ENCODE data around the gene AOPEP.
A peak's percentile ranks its signal among the peaks of the same experiment; 100 is the strongest.

Gene AOPEP

GRCh38 chr9:95077766-95078370, 351.4 kb downstream of the AOPEP start:
- Histone ChIP-seq H3K36me3 (ENCODE audit: control insufficient read depth in 2 of 2, insufficient read depth in 2 of 2, low read length in 2 of 2) (peaks cover 33 to 42% of the 10 kb centered on the region in 2 donors), H3K4me1 (ENCODE audit: control insufficient read depth, insufficient read depth, low read length) (peaks cover 98% of the 10 kb centered on the region), H3K9me3 (ENCODE audit: control insufficient read depth in 2 of 2, low read length in 2 of 2) (no peaks in the 10 kb centered on the region), H3K4me3 (ENCODE audit: low read length in 2 of 2) (peak overlapping the region; percentile 20 to 60), H3K27me3 (ENCODE audit: control insufficient read depth in 1 of 2, insufficient read depth in 2 of 2, low read length in 2 of 2) (no peaks in the 10 kb centered on the region), H3K9ac (ENCODE audit: low read length in 2 of 2) (peak overlapping the region; percentile 30 to 36), H3K27ac (ENCODE audit: low read length) (peak overlapping the region; percentile 84)

DNA sequence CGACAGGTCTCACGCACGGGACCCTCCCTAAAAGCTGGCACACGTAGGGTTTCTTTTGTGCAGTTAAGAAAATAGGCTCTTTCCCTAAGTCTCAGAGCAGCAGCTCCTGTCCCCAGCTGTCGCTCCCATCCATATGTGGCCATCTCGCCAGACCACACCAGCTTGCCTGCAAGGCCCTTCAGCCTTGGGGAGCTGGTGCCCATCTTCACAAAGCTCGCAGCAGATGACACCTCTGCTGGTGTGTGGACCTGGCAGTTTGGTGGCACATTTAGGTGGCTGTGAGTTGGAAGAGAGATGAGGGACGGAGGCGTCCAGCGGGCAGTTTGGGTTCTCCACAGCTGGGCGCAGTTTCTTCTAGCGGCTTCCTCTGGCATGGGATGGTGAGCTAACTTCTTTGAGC, 352.0 kb downstream of the AOPEP start:
- Histone ChIP-seq H3K4me1 (ENCODE audit: control insufficient read depth, insufficient read depth, low read length) (peaks cover 98% of the 10 kb centered on the region), H3K4me3 (ENCODE audit: low read length in 2 of 2) (peak overlapping the region; percentile 20 to 60), H3K9ac (ENCODE audit: low read length in 2 of 2) (peak overlapping the region; percentile 34 to 51), H3K27me3 (ENCODE audit: control insufficient read depth in 1 of 2, insufficient read depth in 2 of 2, low read length in 2 of 2) (no peaks in the 10 kb centered on the region), H3K27ac (ENCODE audit: low read length) (peak overlapping the region; percentile 84), H3K9me3 (ENCODE audit: control insufficient read depth in 2 of 2, low read length in 2 of 2) (no peaks in the 10 kb centered on the region), H3K36me3 (ENCODE audit: control insufficient read depth in 2 of 2, insufficient read depth in 2 of 2, low read length in 2 of 2) (peaks cover 39 to 48% of the 10 kb centered on the region in 2 donors)

- H3K27me3 ChIP-seq (ENCODE audit: control insufficient read depth in 1 of 2, insufficient read depth in 2 of 2, low read length in 2 of 2), result no peaks in the 10 kb centered on the region
- peak overlapping the region; percentile 84 for H3K27ac ChIP-seq (ENCODE audit: low read length)
- no peaks in the 10 kb centered on the region for H3K9me3 ChIP-seq (ENCODE audit: control insufficient read depth in 2 of 2, low read length in 2 of 2)
- peaks cover 41 to 48% of the 10 kb centered on the region in 2 donors for H3K36me3 ChIP-seq (ENCODE audit: control insufficient read depth in 2 of 2, insufficient read depth in 2 of 2, low read length in 2 of 2)
- H3K4me1 ChIP-seq (ENCODE audit: control insufficient read depth, insufficient read depth, low read length), result peaks cover 96% of the 10 kb centered on the region
- peak overlapping the region in 1 of 2 donors; percentile 51 for H3K9ac ChIP-seq (ENCODE audit: low read length in 2 of 2)
- H3K4me3 ChIP-seq (ENCODE audit: low read length in 2 of 2), result peak overlapping the region in 1 of 2 donors; percentile 60
Measured at GRCh38 chr9:95078939-95079338, 352.4 kb downstream of the AOPEP start.

- H3K27ac ChIP-seq (ENCODE audit: low read length), result peak overlapping the region; percentile 84
- H3K4me1 ChIP-seq (ENCODE audit: control insufficient read depth, insufficient read depth, low read length), result peaks cover 96% of the 10 kb centered on the region
- no peaks in the 10 kb centered on the region for H3K27me3 ChIP-seq (ENCODE audit: control insufficient read depth in 1 of 2, insufficient read depth in 2 of 2, low read length in 2 of 2)
- no peak overlapping the region for H3K9ac ChIP-seq (ENCODE audit: low read length in 2 of 2)
- peaks cover 44 to 45% of the 10 kb centered on the region in 2 donors for H3K36me3 ChIP-seq (ENCODE audit: control insufficient read depth in 2 of 2, insufficient read depth in 2 of 2, low read length in 2 of 2)
- H3K9me3 ChIP-seq (ENCODE audit: control insufficient read depth in 2 of 2, low read length in 2 of 2), result no peaks in the 10 kb centered on the region
- H3K4me3 ChIP-seq (ENCODE audit: low read length in 2 of 2), result peak overlapping the region in 1 of 2 donors; percentile 60
Measured at GRCh38 chr9:95079461-95079860, 353.0 kb downstream of the AOPEP start.

DNA sequence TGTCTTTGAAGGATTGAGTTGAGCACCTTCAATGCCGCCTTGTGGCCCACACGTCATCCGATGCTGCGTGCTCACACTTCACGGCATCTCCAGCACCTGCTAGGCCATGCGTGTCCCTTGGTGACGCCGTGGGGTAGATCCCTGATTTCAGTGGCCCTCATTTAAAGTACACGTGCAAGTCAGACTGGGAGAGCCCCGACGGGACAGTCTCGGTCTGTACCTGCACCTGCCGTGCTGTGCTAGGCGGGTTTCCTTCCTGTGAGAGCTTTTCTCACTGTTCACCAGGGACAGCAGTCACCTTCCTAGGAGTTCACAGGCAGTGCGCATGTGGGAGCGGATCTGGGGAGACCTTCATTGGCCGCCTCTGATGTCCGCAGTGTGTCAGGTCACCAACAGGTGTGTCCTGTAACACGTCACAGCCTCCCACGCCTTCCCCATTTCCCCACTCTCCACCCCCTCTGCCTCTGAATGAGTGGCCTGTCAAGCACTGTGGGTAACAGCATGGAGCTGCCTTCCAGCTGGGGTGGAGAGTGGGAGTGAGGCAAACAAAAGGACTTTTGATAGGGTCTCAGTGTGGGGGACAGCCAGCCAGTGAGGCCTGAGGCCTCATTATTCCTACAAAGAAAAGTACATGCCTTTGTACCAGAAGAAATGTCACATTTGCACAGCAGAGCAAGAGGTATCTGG, 354.6 kb downstream of the AOPEP start:
- peaks cover 42 to 50% of the 10 kb centered on the region in 2 donors for H3K36me3 ChIP-seq (ENCODE audit: control insufficient read depth in 2 of 2, insufficient read depth in 2 of 2, low read length in 2 of 2)
- peak overlapping the region in 1 of 2 donors; percentile 29 for H3K9ac ChIP-seq (ENCODE audit: low read length in 2 of 2)
- H3K9me3 ChIP-seq (ENCODE audit: control insufficient read depth in 2 of 2, low read length in 2 of 2), result no peaks in the 10 kb centered on the region
- peak overlapping the region in 1 of 2 donors; percentile 22 for H3K4me3 ChIP-seq (ENCODE audit: low read length in 2 of 2)
- H3K4me1 ChIP-seq (ENCODE audit: control insufficient read depth, insufficient read depth, low read length), result peaks cover 96% of the 10 kb centered on the region
- peak overlapping the region; percentile 84 for H3K27ac ChIP-seq (ENCODE audit: low read length)
- H3K27me3 ChIP-seq (ENCODE audit: control insufficient read depth in 1 of 2, insufficient read depth in 2 of 2, low read length in 2 of 2), result no peaks in the 10 kb centered on the region

DNA sequence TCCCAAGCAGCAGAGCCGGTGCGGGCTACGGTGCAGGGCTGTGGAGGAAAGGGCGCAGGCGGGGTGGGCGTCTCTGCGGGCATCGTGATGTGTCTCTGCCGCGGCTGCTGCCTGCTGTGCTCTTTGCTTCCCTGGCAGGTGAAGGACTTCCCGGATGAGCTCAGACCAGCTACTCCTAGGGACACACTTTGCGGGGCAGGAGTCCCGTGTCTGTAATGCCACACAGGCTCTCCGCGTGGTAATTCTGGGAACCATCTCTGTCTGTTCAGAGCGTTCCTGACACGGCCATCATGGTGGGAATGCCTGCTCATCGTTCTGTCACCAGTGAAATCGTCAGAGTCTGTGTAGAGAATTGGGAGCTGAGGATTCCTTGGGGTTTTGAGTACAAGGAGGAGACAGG, 355.5 kb downstream of the AOPEP start:
- H3K27me3 ChIP-seq (ENCODE audit: control insufficient read depth in 1 of 2, insufficient read depth in 2 of 2, low read length in 2 of 2), result no peaks in the 10 kb centered on the region
- H3K9ac ChIP-seq (ENCODE audit: low read length in 2 of 2), result peak overlapping the region in 1 of 2 donors; percentile 13
- no peaks in the 10 kb centered on the region for H3K9me3 ChIP-seq (ENCODE audit: control insufficient read depth in 2 of 2, low read length in 2 of 2)
- peak overlapping the region; percentile 84 for H3K27ac ChIP-seq (ENCODE audit: low read length)
- peak overlapping the region in 1 of 2 donors; percentile 8 for H3K4me3 ChIP-seq (ENCODE audit: low read length in 2 of 2)
- peaks cover 50 to 55% of the 10 kb centered on the region in 2 donors for H3K36me3 ChIP-seq (ENCODE audit: control insufficient read depth in 2 of 2, insufficient read depth in 2 of 2, low read length in 2 of 2)
- H3K4me1 ChIP-seq (ENCODE audit: control insufficient read depth, insufficient read depth, low read length), result peaks cover 96% of the 10 kb centered on the region

DNA sequence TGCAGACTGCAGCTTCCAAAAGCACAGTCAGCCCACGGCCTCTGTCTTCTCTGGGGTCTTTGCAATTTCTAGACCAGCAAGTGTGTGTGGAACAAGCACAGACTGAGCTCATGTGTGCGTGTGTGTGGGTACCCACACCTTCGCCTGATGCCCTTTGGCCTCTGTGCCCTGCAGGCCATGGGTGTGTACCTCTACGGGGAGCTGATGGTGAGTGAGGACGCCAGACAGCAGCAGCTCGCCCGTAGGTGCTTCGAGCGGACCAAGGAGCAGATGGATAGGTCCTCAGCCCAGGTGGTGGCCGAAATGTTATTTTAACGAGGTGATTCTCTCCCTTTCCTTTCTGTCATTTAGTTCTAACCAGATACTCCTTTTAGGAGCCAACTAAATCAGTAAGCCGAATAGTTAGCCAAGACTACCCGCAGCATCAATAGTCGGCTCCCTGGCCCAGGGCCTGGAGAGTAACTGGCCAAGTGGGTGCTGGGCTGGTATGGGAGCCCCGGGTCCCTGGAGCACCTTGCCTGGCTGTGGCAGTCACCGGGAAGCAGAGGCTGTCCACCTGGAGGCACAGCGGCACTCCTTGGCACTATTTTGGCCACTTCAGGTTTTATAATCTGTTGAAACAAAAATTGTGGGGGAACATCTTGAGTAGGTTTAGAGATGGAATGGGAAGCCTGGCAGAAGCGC, 356.0 kb downstream of the AOPEP start:
- Histone ChIP-seq H3K27ac (ENCODE audit: low read length) (peak overlapping the region; percentile 84), H3K4me3 (ENCODE audit: low read length in 2 of 2) (peak overlapping the region in 1 of 2 donors; percentile 8), H3K27me3 (ENCODE audit: control insufficient read depth in 1 of 2, insufficient read depth in 2 of 2, low read length in 2 of 2) (no peaks in the 10 kb centered on the region), H3K36me3 (ENCODE audit: control insufficient read depth in 2 of 2, insufficient read depth in 2 of 2, low read length in 2 of 2) (peaks cover 48 to 56% of the 10 kb centered on the region in 2 donors), H3K9ac (ENCODE audit: low read length in 2 of 2) (no peak overlapping the region), H3K9me3 (ENCODE audit: control insufficient read depth in 2 of 2, low read length in 2 of 2) (no peaks in the 10 kb centered on the region), H3K4me1 (ENCODE audit: control insufficient read depth, insufficient read depth, low read length) (peaks cover 93% of the 10 kb centered on the region)

DNA sequence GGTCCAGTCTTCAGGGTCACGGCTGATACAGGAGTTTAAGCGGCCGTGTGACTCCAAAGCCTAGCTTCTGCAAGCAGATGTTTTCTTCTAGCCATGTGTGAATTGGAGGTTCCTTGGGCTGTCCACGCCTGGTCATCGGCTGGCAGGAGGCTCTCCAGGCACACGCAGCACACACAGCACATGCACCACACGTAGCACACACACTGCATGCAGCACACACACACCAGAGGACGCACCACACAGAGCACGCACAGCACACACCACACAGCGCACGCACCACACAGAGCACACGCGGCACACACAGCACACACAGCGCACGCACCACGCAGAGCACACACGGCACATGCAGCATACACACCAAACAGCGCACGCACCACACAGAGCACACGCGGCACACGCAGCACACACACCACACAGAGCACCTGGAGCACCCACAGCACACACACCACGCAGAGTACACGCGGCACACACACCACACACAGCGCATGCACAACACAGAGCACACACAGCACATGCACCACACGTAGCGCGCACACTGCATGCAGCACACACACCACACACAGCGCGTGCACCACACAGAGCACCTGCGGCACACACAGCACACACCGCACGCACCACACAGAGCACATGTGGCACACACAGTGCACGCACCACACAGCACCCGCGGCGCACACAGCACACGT, 356.7 kb downstream of the AOPEP start:
- Histone ChIP-seq H3K9ac (ENCODE audit: low read length in 2 of 2) (no peak overlapping the region), H3K27me3 (ENCODE audit: control insufficient read depth in 1 of 2, insufficient read depth in 2 of 2, low read length in 2 of 2) (no peaks in the 10 kb centered on the region), H3K4me3 (ENCODE audit: low read length in 2 of 2) (peak overlapping the region in 1 of 2 donors; percentile 40), H3K36me3 (ENCODE audit: control insufficient read depth in 2 of 2, insufficient read depth in 2 of 2, low read length in 2 of 2) (peaks cover 49 to 59% of the 10 kb centered on the region in 2 donors), H3K27ac (ENCODE audit: low read length) (peak overlapping the region; percentile 84), H3K4me1 (ENCODE audit: control insufficient read depth, insufficient read depth, low read length) (peaks cover 93% of the 10 kb centered on the region), H3K9me3 (ENCODE audit: control insufficient read depth in 2 of 2, low read length in 2 of 2) (no peaks in the 10 kb centered on the region)

- H3K9me3 ChIP-seq (ENCODE audit: control insufficient read depth in 2 of 2, low read length in 2 of 2), result no peaks in the 10 kb centered on the region
- no peaks in the 10 kb centered on the region for H3K27me3 ChIP-seq (ENCODE audit: control insufficient read depth in 1 of 2, insufficient read depth in 2 of 2, low read length in 2 of 2)
- H3K4me1 ChIP-seq (ENCODE audit: control insufficient read depth, insufficient read depth, low read length), result peaks cover 93% of the 10 kb centered on the region
- peak overlapping the region in 1 of 2 donors; percentile 21 for H3K9ac ChIP-seq (ENCODE audit: low read length in 2 of 2)
- peaks cover 47 to 61% of the 10 kb centered on the region in 2 donors for H3K36me3 ChIP-seq (ENCODE audit: control insufficient read depth in 2 of 2, insufficient read depth in 2 of 2, low read length in 2 of 2)
- peak overlapping the region; percentile 84 for H3K27ac ChIP-seq (ENCODE audit: low read length)
- H3K4me3 ChIP-seq (ENCODE audit: low read length in 2 of 2), result peak overlapping the region in 1 of 2 donors; percentile 52
Measured at GRCh38 chr9:95084254-95084934, 357.9 kb downstream of the AOPEP start.

All from stomach smooth muscle (tissue), 2 donors.